Subcutaneous abdominal adipose tissue (tissue), 5 donors: ENCODE data around the gene PCED1A.

ENCODE experiments used
- H3K27ac ChIP-seq: one replicate; pipeline ENCODE4 v1.7.0; 2013; ENCODE audit warnings: low read depth, mild to moderate bottlenecking, inconsistent platforms, low read length, moderate library complexity
- H3K27me3 ChIP-seq, 5 donors: one replicate each; pipeline ENCODE4 v1.7.0; 2013; ENCODE audit warnings: low read length in 5 of 5, inconsistent platforms in 1 of 5; ENCODE audit not compliant: control insufficient read depth in 5 of 5, insufficient read depth in 4 of 5
- H3K36me3 ChIP-seq, 5 donors: one replicate each; pipeline ENCODE4 v1.7.0; 2013; ENCODE audit warnings: low read length in 5 of 5; ENCODE audit not compliant: control insufficient read depth in 5 of 5, insufficient read depth in 5 of 5
- H3K4me1 ChIP-seq, 5 donors: one replicate each; pipeline ENCODE4 v1.7.0; 2013; ENCODE audit warnings: low read length in 5 of 5, mild to moderate bottlenecking in 3 of 5, moderate library complexity in 1 of 5; ENCODE audit not compliant: control insufficient read depth in 5 of 5, insufficient read depth in 5 of 5
- H3K4me3 ChIP-seq, 5 donors: one replicate each; pipeline ENCODE4 v1.7.0; 2013; ENCODE audit warnings: low read length in 5 of 5, low read depth in 1 of 5
- H3K9ac ChIP-seq, 5 donors: one replicate each; pipeline ENCODE4 v1.7.0; 2013; ENCODE audit warnings: low read length in 5 of 5, mild to moderate bottlenecking in 4 of 5, moderate library complexity in 3 of 5
- H3K9me3 ChIP-seq, 5 donors: one replicate each; pipeline ENCODE4 v1.7.0; 2013; ENCODE audit warnings: low read length in 5 of 5; ENCODE audit not compliant: control insufficient read depth in 5 of 5
- donor health status: healthy.
- donor health status: healthy.
- donor health status: healthy.
- donor health status: healthy.
- donor health status: healthy.

The PCED1A gene

GRCh38 chr20:2845607-2846006, 5.2 kb upstream of the PCED1A start:
- Histone ChIP-seq H3K4me3 (no peak overlapping the region), H3K27me3 (no peaks in the 10 kb centered on the region), H3K9ac (no peak overlapping the region), H3K9me3 (no peaks in the 10 kb centered on the region), H3K36me3 (peaks cover 4 to 7% (median 6%) of the 10 kb centered on the region in 5 donors), H3K4me1 (peaks cover 3 to 10% (median 9%) of the 10 kb centered on the region in 5 donors), H3K27ac (no peak overlapping the region)

GRCh38 chr20:2840967-2841531, 594 bp upstream of the PCED1A start:
- H3K9ac ChIP-seq, result peak overlapping the region; percentile 72 to 93 (median 80)
- peak overlapping the region; percentile 72 to 91 (median 83) for H3K4me3 ChIP-seq
- peak overlapping the region; percentile 67 for H3K27ac ChIP-seq
- peaks cover 3 to 25% (median 18%) of the 10 kb centered on the region in 5 donors for H3K4me1 ChIP-seq
- H3K36me3 ChIP-seq, result peaks cover 4 to 18% (median 9%) of the 10 kb centered on the region in 5 donors
- no peaks in the 10 kb centered on the region for H3K27me3 ChIP-seq
- H3K9me3 ChIP-seq, result no peaks in the 10 kb centered on the region

GRCh38 chr20:2839732-2840137, 720 bp downstream of the PCED1A start:
- H3K27me3 ChIP-seq, result no peaks in the 10 kb centered on the region
- H3K27ac ChIP-seq, result peak overlapping the region; percentile 77
- H3K9ac ChIP-seq, result peak overlapping the region in 3 of 5 donors; percentile 79 to 92 (median 88)
- H3K36me3 ChIP-seq, result peaks cover 4 to 26% (median 13%) of the 10 kb centered on the region in 5 donors
- peaks cover 3 to 25% (median 18%) of the 10 kb centered on the region in 5 donors for H3K4me1 ChIP-seq
- no peaks in the 10 kb centered on the region for H3K9me3 ChIP-seq
- peak overlapping the region in 4 of 5 donors; percentile 72 to 91 (median 86) for H3K4me3 ChIP-seq

GRCh38 chr20:2838847-2839671, 1.4 kb downstream of the PCED1A start:
- no peak overlapping the region for H3K9ac ChIP-seq
- H3K9me3 ChIP-seq, result no peaks in the 10 kb centered on the region
- H3K4me1 ChIP-seq, result peaks cover 3 to 25% (median 18%) of the 10 kb centered on the region in 5 donors
- H3K27ac ChIP-seq, result no peak overlapping the region
- H3K27me3 ChIP-seq, result no peaks in the 10 kb centered on the region
- peak overlapping the region in 2 of 5 donors; percentile 83 to 88 for H3K4me3 ChIP-seq
- H3K36me3 ChIP-seq, result peaks cover 0 to 26% (median 13%) of the 10 kb centered on the region in 5 donors

- no peak overlapping the region for H3K4me3 ChIP-seq
- H3K27me3 ChIP-seq, result no peaks in the 10 kb centered on the region
- H3K27ac ChIP-seq, result no peak overlapping the region
- H3K9ac ChIP-seq, result no peak overlapping the region
- H3K36me3 ChIP-seq, result peaks cover 0 to 26% (median 13%) of the 10 kb centered on the region in 5 donors
- no peaks in the 10 kb centered on the region for H3K9me3 ChIP-seq
- peaks cover 3 to 25% (median 18%) of the 10 kb centered on the region in 5 donors for H3K4me1 ChIP-seq
These were observed 2.2 kb downstream of the PCED1A start for GRCh38 chr20:2838170-2838797.

- Histone ChIP-seq H3K9ac (no peak overlapping the region), H3K27me3 (no peaks in the 10 kb centered on the region), H3K36me3 (peaks cover 0 to 26% (median 13%) of the 10 kb centered on the region in 5 donors), H3K4me1 (peaks cover 3 to 25% (median 18%) of the 10 kb centered on the region in 5 donors), H3K4me3 (no peak overlapping the region), H3K27ac (no peak overlapping the region), H3K9me3 (no peaks in the 10 kb centered on the region)
These were observed 3.1 kb downstream of the PCED1A start for GRCh38 chr20:2837221-2837960.

- H3K9me3 ChIP-seq, result no peaks in the 10 kb centered on the region
- no peaks in the 10 kb centered on the region for H3K27me3 ChIP-seq
- H3K4me3 ChIP-seq, result no peak overlapping the region
- no peak overlapping the region for H3K9ac ChIP-seq
- peaks cover 0 to 17% (median 9%) of the 10 kb centered on the region in 5 donors for H3K4me1 ChIP-seq
- no peak overlapping the region for H3K27ac ChIP-seq
- peaks cover 0 to 26% (median 13%) of the 10 kb centered on the region in 5 donors for H3K36me3 ChIP-seq
These were observed 4.4 kb downstream of the PCED1A start for GRCh38 chr20:2836035-2836434.

- Histone ChIP-seq H3K4me1 (peaks cover 0 to 14% (median 8%) of the 10 kb centered on the region in 5 donors), H3K27me3 (no peaks in the 10 kb centered on the region), H3K9me3 (no peaks in the 10 kb centered on the region), H3K36me3 (peaks cover 0 to 26% (median 13%) of the 10 kb centered on the region in 5 donors), H3K9ac (no peak overlapping the region), H3K27ac (no peak overlapping the region), H3K4me3 (no peak overlapping the region)
These were observed 5.1 kb downstream of the PCED1A start for GRCh38 chr20:2835331-2835796.

GRCh38 chr20:2834401-2835110, 5.9 kb downstream of the PCED1A start:
- Histone ChIP-seq H3K27ac (no peak overlapping the region), H3K4me1 (peaks cover 0 to 6% (median 2%) of the 10 kb centered on the region in 5 donors), H3K9ac (no peak overlapping the region), H3K36me3 (peaks cover 0 to 26% (median 13%) of the 10 kb centered on the region in 5 donors), H3K4me3 (no peak overlapping the region), H3K27me3 (no peaks in the 10 kb centered on the region), H3K9me3 (no peaks in the 10 kb centered on the region)
